Gastroesophageal sphincter (tissue), 4 donors: ENCODE data around the gene PDE6A. TPM values are rescaled to one million over a fixed set of nuclear protein-coding genes. Genes with fewer than 3 reads are reported as not detected.

Source experiments
- ATAC-seq: fragments of 150-250 bp; one replicate; pipeline ENCODE4 v1.9.1; 2016; ENCODE audit warnings: mild to moderate bottlenecking, moderate library complexity
- H3K27ac ChIP-seq, 4 donors: fragments of 200-600 bp; sonication (generic) in 3 of 4; 1 replicate in 3 of 4; 2 replicates in 1 of 4; pipeline ENCODE4 v1.5.1; 2016 to 2019
- H3K27me3 ChIP-seq: fragments of 200-600 bp; sonication (generic); one replicate; pipeline ENCODE4 v1.5.1; 2019
- H3K36me3 ChIP-seq, 2 donors: fragments of 200-600 bp; sonication (generic); one replicate each; pipeline ENCODE4 v1.5.1; 2019; ENCODE audit warnings: control low read depth in 1 of 2
- H3K4me1 ChIP-seq, 3 donors: fragments of 200-600 bp; sonication (generic); 1 replicate in 2 of 3; 2 replicates in 1 of 3; pipeline ENCODE4 v1.5.1; 2016 to 2019; ENCODE audit warnings: control low read depth in 2 of 3
- H3K4me3 ChIP-seq, 2 donors: fragments of 200-600 bp; sonication (generic); one replicate each; pipeline ENCODE4 v1.5.1; 2019; ENCODE audit warnings: mild to moderate bottlenecking in 1 of 2, moderate library complexity in 1 of 2
- H3K9me3 ChIP-seq, 3 donors: fragments of 200-600 bp; sonication (generic); one replicate each; pipeline ENCODE4 v1.5.1; 2017 to 2019; ENCODE audit warnings: control low read depth in 2 of 3
- EP300 ChIP-seq: sonication (generic); formaldehyde crosslinking; IDR thresholded peaks from one replicate; pipeline ENCODE4 v1.6.1; 2017; ENCODE audit warnings: antibody characterized with exemption, mild to moderate bottlenecking
- POLR2A ChIP-seq, 2 donors: fragments of 450-650 bp; IDR thresholded peaks; one replicate each; pipeline ENCODE4 v1.6.1; 2017; ENCODE audit warnings: antibody characterized with exemption in 2 of 2, mild to moderate bottlenecking in 2 of 2, moderate library complexity in 1 of 2
- POLR2AphosphoS5 ChIP-seq: sonication (generic); formaldehyde crosslinking; IDR thresholded peaks from one replicate; pipeline ENCODE4 v1.6.1; 2017; ENCODE audit warnings: antibody characterized with exemption
- WGBS, 2 donors: methylation state at CpG; one replicate each; pipeline ENCODE4 v1.1.5; 2018; ENCODE audit warnings: low coverage in 1 of 2; 5-methylcytosine and 5-hydroxymethylcytosine counted together
- total RNA-seq, 4 donors: library from RNA; depleted of rRNA; stranded (reverse); fragments of >200 nt; gene quantifications; one replicate each; pipeline ENCODE4 v1.1.0, GENCODE V29; 2016
- TF ChIP-seq, protein P1 (sequence below), 4 experiments: fragments of 200-600 bp in 2 of 4; fragments of 450-650 bp in 2 of 4; sonication (generic) in 1 of 4; IDR thresholded peaks; one replicate each; pipeline ENCODE4 v1.5.1; 2017 to 2019; ENCODE audit warnings: antibody characterized with exemption in 4 of 4, mild to moderate bottlenecking in 2 of 4, moderate library complexity in 2 of 4

Gene PDE6A
- total RNA-seq, 4 donors from 2014 or later = 0.05 TPM; not detected in 3

DNA sequence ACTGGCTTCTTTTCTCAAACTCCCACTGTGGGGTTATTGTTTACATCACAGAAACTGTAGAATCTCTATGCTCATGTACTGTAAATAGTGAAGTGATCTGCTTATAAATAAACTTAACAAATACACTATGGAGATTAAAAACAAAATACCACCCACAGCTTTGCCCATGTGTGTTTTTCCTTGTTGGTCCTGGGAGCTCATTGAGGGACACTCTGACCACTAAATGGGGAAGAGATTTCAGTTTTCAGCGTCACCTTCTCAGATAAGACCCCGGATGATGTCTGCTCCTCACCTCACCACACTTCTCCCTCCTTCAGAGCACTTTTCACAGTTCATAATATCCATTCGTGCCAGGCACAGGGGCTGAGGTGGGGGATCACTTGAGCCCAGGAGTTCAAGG, 89.7 kb downstream of the PDE6A start:
- peak overlapping the region in 2 of 4 donors; percentile 48 to 81 for H3K27ac ChIP-seq
- TF ChIP-seq POLR2A (IDR thresholded peaks at IDR 0.05) (no peak), POLR2AphosphoS5 (no peak), EP300 (no peak)
- TF ChIP-seq, protein P1, sequence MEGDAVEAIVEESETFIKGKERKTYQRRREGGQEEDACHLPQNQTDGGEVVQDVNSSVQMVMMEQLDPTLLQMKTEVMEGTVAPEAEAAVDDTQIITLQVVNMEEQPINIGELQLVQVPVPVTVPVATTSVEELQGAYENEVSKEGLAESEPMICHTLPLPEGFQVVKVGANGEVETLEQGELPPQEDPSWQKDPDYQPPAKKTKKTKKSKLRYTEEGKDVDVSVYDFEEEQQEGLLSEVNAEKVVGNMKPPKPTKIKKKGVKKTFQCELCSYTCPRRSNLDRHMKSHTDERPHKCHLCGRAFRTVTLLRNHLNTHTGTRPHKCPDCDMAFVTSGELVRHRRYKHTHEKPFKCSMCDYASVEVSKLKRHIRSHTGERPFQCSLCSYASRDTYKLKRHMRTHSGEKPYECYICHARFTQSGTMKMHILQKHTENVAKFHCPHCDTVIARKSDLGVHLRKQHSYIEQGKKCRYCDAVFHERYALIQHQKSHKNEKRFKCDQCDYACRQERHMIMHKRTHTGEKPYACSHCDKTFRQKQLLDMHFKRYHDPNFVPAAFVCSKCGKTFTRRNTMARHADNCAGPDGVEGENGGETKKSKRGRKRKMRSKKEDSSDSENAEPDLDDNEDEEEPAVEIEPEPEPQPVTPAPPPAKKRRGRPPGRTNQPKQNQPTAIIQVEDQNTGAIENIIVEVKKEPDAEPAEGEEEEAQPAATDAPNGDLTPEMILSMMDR (IDR thresholded peaks at IDR 0.05) = no peak
- peaks cover 0 to 27% (median 3%) of the 10 kb centered on the region in 3 donors for H3K4me1 ChIP-seq
- no peaks in the 10 kb centered on the region for H3K9me3 ChIP-seq
- H3K4me3 ChIP-seq = no peak overlapping the region
- H3K36me3 ChIP-seq = peaks cover 0 to 21% of the 10 kb centered on the region in 2 donors
- 42 to 72% methylated on average over 2 to 3 of the region's 3 CpGs for WGBS, 2 donors
- no peaks in the 10 kb centered on the region for H3K27me3 ChIP-seq
- ATAC-seq = no peak

DNA sequence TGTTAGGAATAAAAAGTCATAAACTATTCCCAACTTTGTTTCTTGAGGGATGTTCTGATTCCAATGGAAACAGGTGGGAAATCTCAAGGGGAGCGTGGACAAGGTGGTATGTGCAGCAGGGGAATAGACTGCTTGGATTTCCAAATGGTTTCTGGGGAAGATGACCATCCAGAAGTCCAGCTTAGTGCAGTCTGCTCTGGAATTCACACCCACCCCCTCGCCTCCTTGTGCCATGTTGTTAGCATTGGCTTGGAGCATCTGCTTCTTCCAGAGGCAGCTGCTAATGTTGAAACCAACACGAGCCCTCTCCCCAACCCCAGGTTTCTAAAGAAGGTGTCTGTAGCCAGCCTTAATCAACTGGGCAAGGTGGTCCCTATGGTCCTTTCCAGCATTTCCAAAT, 90.9 kb downstream of the PDE6A start:
- H3K27me3 ChIP-seq = no peaks in the 10 kb centered on the region
- TF ChIP-seq, protein P1 (IDR thresholded peaks at IDR 0.05) = no peak
- TF ChIP-seq EP300 (no peak), POLR2A (IDR thresholded peaks at IDR 0.05) (no peak), POLR2AphosphoS5 (no peak)
- peaks cover 0 to 32% of the 10 kb centered on the region in 2 donors for H3K36me3 ChIP-seq
- H3K4me3 ChIP-seq = no peak overlapping the region
- peak overlapping the region in 1 of 4 donors; percentile 23 for H3K27ac ChIP-seq
- peaks cover 0 to 27% (median 3%) of the 10 kb centered on the region in 3 donors for H3K4me1 ChIP-seq
- ATAC-seq = no peak
- H3K9me3 ChIP-seq = no peaks in the 10 kb centered on the region
- WGBS, 2 donors = 70% methylated on average over 2 of the region's 3 CpGs; no CpG with 5 or more reads in 1 of the 2 donors

DNA sequence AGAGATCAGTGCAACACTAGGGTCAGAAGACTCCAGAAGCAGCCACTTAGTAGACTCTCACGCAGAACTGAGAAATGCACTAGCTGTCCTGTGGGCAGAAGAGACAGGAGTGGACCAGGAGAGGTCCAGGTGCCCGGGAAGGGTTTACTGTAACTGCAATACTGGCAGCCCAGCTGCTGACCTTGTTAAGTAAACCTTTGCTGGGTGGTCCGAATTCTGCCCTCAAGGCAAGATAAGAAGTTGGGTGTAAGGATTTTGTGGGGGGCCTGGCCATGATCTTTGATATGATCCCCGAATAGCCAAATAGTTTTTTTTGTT, 91.3 kb downstream of the PDE6A start:
- Histone ChIP-seq H3K27me3 (no peaks in the 10 kb centered on the region), H3K4me1 (peaks cover 0 to 25% (median 3%) of the 10 kb centered on the region in 3 donors), H3K9me3 (no peaks in the 10 kb centered on the region), H3K4me3 (no peak overlapping the region), H3K27ac (peak overlapping the region in 2 of 4 donors; percentile 20 to 46), H3K36me3 (peaks cover 0 to 36% of the 10 kb centered on the region in 2 donors)
- ATAC-seq = peak; percentile 4
- TF ChIP-seq POLR2A (IDR thresholded peaks at IDR 0.05) (no peak), POLR2AphosphoS5 (no peak), EP300 (no peak)
- TF ChIP-seq, protein P1 (IDR thresholded peaks at IDR 0.05) = no peak
- 41% methylated on average over 4 of the region's 4 CpGs; no CpG with 5 or more reads in 1 of the 2 donors for WGBS, 2 donors

DNA sequence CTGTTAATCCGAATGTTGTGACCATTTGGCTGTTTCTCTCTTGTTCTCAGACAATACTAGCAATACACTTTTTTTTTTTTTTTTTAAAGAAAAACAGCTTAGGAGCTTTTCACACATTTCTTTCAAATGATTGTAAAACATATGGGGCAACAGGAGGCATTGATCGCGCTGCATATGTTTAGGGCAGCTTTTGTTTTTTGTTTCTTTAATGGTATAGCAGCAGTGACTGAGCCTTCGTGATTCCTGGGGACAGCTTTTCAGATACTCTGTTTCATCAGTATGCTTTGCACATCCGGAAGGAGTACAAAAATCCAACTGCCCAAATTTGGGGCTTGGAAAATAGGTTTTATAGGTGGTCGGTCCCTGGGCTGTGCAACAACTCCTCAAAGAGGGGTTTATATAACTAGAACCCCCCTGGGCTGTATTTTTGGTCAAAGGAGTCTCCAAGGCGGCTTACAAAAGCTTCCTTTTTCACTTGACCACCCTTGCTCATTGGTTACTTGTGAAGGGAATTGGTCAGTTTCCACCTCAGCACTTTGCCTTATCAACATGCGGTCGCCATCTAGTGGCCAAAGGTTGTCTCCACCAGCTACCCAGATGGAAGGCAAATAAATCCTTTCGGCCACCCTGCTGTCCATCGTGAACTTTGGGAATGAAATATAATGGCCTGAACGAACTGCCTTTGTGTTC, 91.8 kb downstream of the PDE6A start:
- H3K27ac ChIP-seq = peak overlapping the region in 1 of 4 donors; percentile 46
- peaks cover 0 to 41% of the 10 kb centered on the region in 2 donors for H3K36me3 ChIP-seq
- no peak overlapping the region for H3K4me3 ChIP-seq
- TF ChIP-seq POLR2AphosphoS5 (no peak), EP300 (no peak), POLR2A (IDR thresholded peaks at IDR 0.05) (no peak)
- TF ChIP-seq, protein P1 (IDR thresholded peaks at IDR 0.05) = peak; percentile 83 to 90 (median 87)
- peak; percentile 68 for ATAC-seq
- no peaks in the 10 kb centered on the region for H3K27me3 ChIP-seq
- no peaks in the 10 kb centered on the region for H3K9me3 ChIP-seq
- H3K4me1 ChIP-seq = peaks cover 0 to 20% (median 3%) of the 10 kb centered on the region in 3 donors
- 50 to 62% methylated on average over 7 to 8 of the region's 12 CpGs for WGBS, 2 donors

DNA sequence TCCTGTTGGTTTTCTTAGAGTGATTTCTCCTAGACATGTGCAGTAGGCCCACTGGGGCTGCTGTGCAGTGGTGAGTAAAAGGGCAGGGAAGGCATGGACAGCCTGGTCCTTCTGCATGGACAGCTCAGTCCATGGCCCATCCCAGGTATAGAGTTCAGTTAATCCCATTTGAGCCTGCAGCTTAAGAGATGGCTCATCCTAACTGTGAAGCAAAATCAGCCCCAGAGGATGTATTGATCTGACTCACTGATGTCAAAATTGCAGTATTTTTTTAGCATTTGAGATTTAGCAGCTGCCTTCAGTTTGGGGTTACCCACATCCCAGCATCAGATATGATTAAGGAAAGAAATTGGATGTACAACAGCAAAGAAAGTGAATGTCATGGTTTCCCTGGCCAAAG, 93.4 kb downstream of the PDE6A start:
- no peak for ATAC-seq
- Histone ChIP-seq H3K27ac (no peak overlapping the region), H3K27me3 (no peaks in the 10 kb centered on the region), H3K36me3 (peaks cover 0 to 57% of the 10 kb centered on the region in 2 donors), H3K4me1 (peaks cover 0 to 8% (median 0%) of the 10 kb centered on the region in 3 donors), H3K4me3 (no peak overlapping the region), H3K9me3 (no peaks in the 10 kb centered on the region)
- TF ChIP-seq POLR2AphosphoS5 = no peak
- TF ChIP-seq, protein P1 (IDR thresholded peaks at IDR 0.05) = no peak
- no peak for TF ChIP-seq POLR2A (IDR thresholded peaks at IDR 0.05)
- no peak for TF ChIP-seq EP300
